RCC 7860 (cell line): ENCODE data around the gene SZT2.

Experiments used
- DNase-seq: peaks from one replicate; pipeline ENCODE4 v3.0.0-alpha.2; 2015; ENCODE audit warnings: low spot score
- FAIRE-seq: peaks from 2 replicates; lab custom pipeline; 2012; peaks lifted over from hg19 to GRCh38; lab: Jason Lieb, UNC

SZT2 gene

GRCh38 chr1:43421976-43422750, 32.5 kb downstream of the SZT2 start:
- FAIRE-seq (no peak), DNase-seq (no peak)

GRCh38 chr1:43422995-43423671, 33.4 kb downstream of the SZT2 start:
- no peak for DNase-seq
- no peak for FAIRE-seq

DNA sequence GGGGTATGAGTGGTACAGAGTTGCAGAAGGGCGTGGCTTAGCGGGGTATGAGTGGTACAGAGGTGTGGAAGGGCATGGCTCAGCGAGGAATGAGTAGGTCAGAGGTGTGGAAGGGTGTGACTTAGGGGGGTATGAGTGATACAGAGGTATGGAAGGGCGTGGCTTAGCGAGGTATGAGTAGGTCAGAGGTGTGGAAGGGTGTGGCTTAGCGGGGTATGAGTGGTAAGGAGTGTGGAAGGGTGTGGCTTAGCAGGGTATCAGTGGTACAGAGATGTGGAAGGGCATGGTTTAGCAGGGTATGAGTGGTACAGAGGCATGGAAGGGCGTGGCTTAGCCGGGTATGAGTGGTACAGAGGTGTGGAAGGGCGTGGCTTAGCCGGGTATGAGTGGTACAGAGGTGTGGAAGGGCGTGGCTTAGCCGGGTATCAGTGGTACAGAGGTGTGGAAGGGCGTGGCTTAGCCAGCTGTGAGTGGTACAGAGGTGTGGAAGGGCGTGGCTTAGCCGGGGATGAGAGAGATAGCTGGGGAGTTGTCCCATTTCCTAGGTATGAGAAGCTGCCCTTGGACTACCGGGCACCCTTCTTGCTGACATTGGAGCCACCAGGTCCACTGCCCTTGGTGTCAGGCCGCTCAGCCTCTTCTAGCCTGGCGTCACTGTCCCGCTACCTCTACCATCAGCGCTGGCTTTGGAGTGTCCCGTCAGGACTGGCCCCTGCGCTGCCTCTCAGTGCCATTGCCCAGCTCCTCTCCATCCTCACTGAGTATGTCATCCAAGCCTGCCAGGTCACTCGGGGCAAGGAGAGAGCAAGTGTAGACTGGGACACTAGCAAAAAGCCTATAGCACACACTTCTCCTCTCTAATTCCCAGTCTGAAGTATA, 34.2 kb downstream of the SZT2 start:
- DNase-seq (no peak), FAIRE-seq (no peak)

DNA sequence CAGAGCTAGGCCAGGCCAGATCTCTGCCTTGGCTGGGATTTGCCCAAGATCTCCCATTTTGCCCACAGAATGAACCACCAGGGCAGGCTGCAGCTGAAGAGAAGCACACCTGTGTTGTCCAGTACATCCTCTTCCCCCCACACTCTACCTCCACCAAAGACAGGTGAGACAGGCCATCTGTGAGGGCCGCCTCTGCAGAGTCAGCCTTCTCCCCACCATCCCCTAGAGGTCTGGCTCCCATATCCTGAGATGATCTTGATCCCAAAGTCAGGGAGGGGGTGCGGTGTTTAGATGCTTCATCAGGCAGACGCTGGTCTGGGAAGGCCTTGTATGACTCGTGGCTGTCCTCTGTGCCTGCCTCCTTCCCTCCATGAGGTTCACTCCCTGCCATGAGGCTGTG, 35.3 kb downstream of the SZT2 start:
- DNase-seq, result no peak
- FAIRE-seq, result no peak

DNA sequence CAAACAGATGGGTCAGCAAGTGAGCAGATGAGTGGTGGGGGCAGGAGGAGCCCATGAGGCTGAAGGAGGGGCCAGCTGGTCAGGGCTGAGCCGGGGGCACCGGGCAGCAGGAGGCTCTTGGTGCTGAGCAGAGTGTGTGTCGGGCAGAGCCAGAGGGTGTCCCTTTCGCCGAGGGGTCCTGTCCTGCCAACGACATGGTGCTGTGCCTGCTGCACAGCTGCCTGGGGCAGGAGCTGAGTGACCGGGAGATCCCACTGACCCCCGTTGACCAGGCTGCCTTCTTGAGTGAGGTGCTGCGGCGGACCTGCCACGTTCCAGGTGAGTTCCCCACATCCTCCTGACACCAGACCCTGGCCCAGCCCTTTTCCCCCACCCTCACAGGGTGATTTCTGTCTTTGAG, 36.5 kb downstream of the SZT2 start:
- no peak for DNase-seq
- no peak for FAIRE-seq

- DNase-seq (no peak), FAIRE-seq (no peak)
Observed at GRCh38 chr1:43427524-43427923, 37.8 kb downstream of the SZT2 start.

- FAIRE-seq (no peak), DNase-seq (no peak)
Observed at GRCh38 chr1:43427941-43428340, 38.2 kb downstream of the SZT2 start.

DNA sequence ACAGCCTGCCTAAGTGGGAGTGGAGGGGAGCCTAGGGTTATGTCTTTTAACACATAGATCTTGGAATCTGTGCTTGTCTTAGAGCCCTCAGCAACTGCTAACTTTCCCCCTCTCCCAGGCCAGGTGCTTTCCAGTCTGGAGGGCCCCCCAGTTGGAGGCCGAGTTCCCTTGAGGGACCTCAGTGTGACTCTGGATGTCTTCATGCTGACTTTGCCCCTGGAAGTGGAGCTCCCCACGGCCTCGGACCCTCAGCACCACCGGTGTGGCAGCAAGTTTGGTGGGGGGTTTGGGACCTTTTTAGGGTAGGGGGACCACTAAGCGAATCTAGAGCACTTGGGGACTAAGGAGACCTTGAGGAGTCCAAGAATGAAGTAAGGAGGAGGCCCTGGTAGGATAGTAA, 41.1 kb downstream of the SZT2 start:
- FAIRE-seq (no peak), DNase-seq (no peak)

DNA sequence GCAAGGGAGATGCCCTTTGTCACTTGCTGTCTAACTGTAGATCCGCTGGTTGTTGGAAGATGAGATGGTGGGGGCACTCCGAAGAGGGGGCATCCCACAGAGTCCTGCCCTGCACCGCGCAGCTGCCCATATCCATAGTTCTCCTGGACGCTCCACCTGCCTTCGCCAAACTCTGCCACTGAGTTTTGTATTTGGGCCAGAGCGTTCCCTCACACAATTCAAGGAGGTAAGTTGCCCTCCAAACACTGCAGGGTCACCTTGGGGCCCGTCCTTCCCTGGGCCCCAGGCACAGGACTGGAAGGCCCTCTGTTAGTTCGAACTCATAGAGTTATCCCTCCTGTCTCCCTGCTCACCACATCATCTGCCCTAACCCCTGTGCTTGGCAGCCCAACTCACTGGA, 42.0 kb downstream of the SZT2 start:
- FAIRE-seq (no peak), DNase-seq (no peak)

DNA sequence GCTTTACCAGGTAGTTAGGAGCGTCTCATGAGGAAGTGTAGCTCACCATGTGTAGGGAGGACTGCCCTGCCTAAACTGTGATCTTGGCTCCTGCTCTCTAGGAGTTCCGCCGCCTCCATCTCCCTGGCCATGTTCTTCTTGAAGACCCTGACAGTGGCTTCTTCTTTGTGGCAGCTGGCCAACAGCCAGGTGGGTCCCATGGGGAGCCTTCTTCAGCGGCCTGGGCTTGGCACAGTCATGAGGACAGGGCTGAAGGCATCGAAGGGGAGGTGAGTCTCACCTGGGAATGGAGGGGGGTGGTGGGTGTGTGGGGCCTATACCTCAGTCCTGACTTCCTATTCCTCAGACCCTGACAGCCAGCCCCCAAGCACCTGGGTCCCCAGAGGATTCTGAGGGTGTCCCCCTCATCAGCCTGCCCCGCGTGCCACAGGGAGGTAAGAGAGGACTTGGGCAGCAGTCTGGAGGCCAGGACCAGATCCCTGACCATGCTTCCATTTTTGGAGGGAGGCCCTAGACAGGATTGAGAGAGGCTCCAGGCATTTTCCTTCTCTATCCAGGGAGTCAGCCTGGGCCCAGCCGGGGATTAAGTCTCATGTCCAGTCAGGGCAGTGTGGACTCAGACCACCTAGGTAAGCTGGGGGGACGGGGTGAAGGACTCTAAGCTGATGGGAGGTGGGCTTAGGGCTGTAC, 42.6 kb downstream of the SZT2 start:
- DNase-seq, result no peak
- FAIRE-seq, result no peak

- DNase-seq, result no peak
- FAIRE-seq, result no peak
Observed at GRCh38 chr1:43432907-43433306, 43.2 kb downstream of the SZT2 start.

DNA sequence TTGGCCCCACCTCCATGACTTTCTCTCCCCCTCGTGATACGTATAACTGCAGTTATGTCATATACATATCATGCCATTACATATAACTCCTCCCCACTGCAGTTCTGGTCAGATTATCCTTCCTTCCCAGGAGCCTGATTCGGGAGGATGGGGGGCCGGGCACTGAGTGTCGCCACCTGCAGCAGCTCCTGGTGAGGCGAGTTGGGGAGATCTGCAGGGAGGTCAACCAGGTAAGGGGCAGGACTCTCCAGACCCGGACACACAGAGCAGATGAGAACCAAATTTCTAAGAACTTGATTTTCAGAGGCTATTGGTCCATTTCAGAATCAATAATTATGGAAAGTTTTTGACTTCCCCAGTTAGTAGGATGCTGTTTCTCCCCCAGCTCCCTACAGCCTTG, 44.6 kb downstream of the SZT2 start:
- no peak for DNase-seq
- no peak for FAIRE-seq

- no peak for DNase-seq
- no peak for FAIRE-seq
Observed at GRCh38 chr1:43435146-43436145, 45.7 kb downstream of the SZT2 start.

- FAIRE-seq, result no peak
Observed at GRCh38 chr1:43436371-43436770, 46.7 kb downstream of the SZT2 start.

GRCh38 chr1:43437031-43437973, 47.6 kb downstream of the SZT2 start:
- no peak for FAIRE-seq

More at GRCh38 chr1:43436371-43436770, 46.7 kb downstream of the SZT2 start:
- DNase-seq, result no peak

GRCh38 chr1:43438006-43438405, 48.3 kb downstream of the SZT2 start:
- no peak for DNase-seq
- no peak for FAIRE-seq

More at GRCh38 chr1:43437031-43437973, 47.6 kb downstream of the SZT2 start:
- no peak for DNase-seq

DNA sequence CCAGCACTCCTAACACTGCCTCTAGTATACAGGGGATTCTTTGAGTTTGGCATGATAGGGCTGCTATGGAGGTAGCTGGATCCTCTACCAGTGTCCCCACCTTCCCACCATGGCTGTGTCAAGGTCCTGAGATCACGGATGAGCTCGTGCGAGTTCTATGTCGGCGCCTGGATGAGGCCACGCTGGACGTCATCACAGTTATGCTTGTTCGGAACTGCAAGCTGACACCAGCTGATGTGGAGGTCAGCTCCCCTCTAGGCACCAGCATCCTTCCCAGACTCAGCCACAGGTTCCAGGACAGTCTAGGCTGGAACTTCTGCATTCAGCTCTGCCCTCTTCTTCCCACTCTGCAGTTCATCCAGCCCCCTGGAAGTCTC, 48.9 kb downstream of the SZT2 start:
- no peak for FAIRE-seq
- DNase-seq, result no peak

GRCh38 chr1:43438953-43439581, 49.4 kb downstream of the SZT2 start:
- FAIRE-seq (no peak), DNase-seq (no peak)
